ENCODE measurements around the gene RAB5A.
"Not testable (repeated sequence)": the region's sequence is repeated elsewhere in the genome, so short reads cannot be mapped to it uniquely, and the experiment has no call there.

RAB5A gene

GRCh38 chr3:19950316-19950715, 3.4 kb downstream of the RAB5A start:
- DNase-seq, result no peak

GRCh38 chr3:19954676-19955075, 7.8 kb downstream of the RAB5A start:
- DNase-seq, result no peak

GRCh38 chr3:19957354-19957753, 10.5 kb downstream of the RAB5A start:
- DNase-seq, result not testable (repeated sequence)

GRCh38 chr3:19959505-19959904, 12.6 kb downstream of the RAB5A start:
- DNase-seq, result no peak

- DNase-seq, result no peak
These were observed 13.8 kb downstream of the RAB5A start for GRCh38 chr3:19960696-19961095.

GRCh38 chr3:19961960-19962359, 15.1 kb downstream of the RAB5A start:
- no peak for DNase-seq

- no peak for DNase-seq
These were observed 20.3 kb downstream of the RAB5A start for GRCh38 chr3:19967208-19967607.

GRCh38 chr3:19967812-19968211, 20.9 kb downstream of the RAB5A start:
- DNase-seq, result no peak

- DNase-seq, result no peak
These were observed 23.4 kb downstream of the RAB5A start for GRCh38 chr3:19970327-19970726.

- DNase-seq, result no peak
These were observed 25.2 kb downstream of the RAB5A start for GRCh38 chr3:19972054-19972453.

GRCh38 chr3:19988904-19989303, 42.0 kb downstream of the RAB5A start:
- DNase-seq, result not testable (repeated sequence)

- no peak for DNase-seq
These were observed 47.9 kb downstream of the RAB5A start for GRCh38 chr3:19994796-19995195.

GRCh38 chr3:19997502-19997901, 50.6 kb downstream of the RAB5A start:
- no peak for DNase-seq

- no peak for DNase-seq
These were observed 55.0 kb downstream of the RAB5A start for GRCh38 chr3:20001932-20002331.

- DNase-seq, result no peak
These were observed 61.1 kb downstream of the RAB5A start for GRCh38 chr3:20007960-20008359.

GRCh38 chr3:20008646-20009045, 61.7 kb downstream of the RAB5A start:
- no peak for DNase-seq

GRCh38 chr3:20012164-20012563, 65.3 kb downstream of the RAB5A start, which contains the start of gene PP2D1:
TSS of gene PP2D1 (minus strand) at chr3:20012264. CDS start at chr3:20012072, 192 bp downstream.
- DNase-seq, result no peak

GRCh38 chr3:20013396-20013795, 66.5 kb downstream of the RAB5A start:
- no peak for DNase-seq

GRCh38 chr3:20015525-20015924, 68.6 kb downstream of the RAB5A start:
- no peak for DNase-seq

GRCh38 chr3:20016076-20016475, 69.2 kb downstream of the RAB5A start:
- DNase-seq, result not testable (repeated sequence)

- no peak for DNase-seq
These were observed 76.2 kb downstream of the RAB5A start for GRCh38 chr3:20022954-20023622.

GRCh38 chr3:20023623-20024405, 76.9 kb downstream of the RAB5A start:
- DNase-seq, result no peak

- DNase-seq, result no peak
These were observed 80.2 kb downstream of the RAB5A start for GRCh38 chr3:20027136-20027535.

- no peak for DNase-seq
These were observed 82.0 kb downstream of the RAB5A start for GRCh38 chr3:20028905-20029331.
